ENCODE results near the gene MUC4.

GRCh38 chr3:195704433-195704999, 107.2 kb downstream of the MUC4 start:
- TF ChIP-seq POLR2A (IDR thresholded peaks at IDR 0.05) (no peak), CTCF (IDR thresholded peaks at IDR 0.05) (no peak)

Measured in body of pancreas (tissue), 4 donors.